Thyroid gland (tissue), 4 donors: ENCODE results near the gene RASGRF1.

Source experiments
- CTCF ChIP-seq, 6 experiments: fragments of 200-600 bp in 3 of 6; fragments of 450-650 bp in 3 of 6; sonication (generic) in 3 of 6; IDR thresholded peaks; one replicate each; pipeline ENCODE4 v1.5.1; 2016 to 2019; ENCODE audit warnings: antibody characterized with exemption in 6 of 6, mild to moderate bottlenecking in 2 of 6, inconsistent platforms in 1 of 6, moderate library complexity in 1 of 6
- POLR2A ChIP-seq, 2 donors: fragments of 450-650 bp; IDR thresholded peaks; one replicate each; pipeline ENCODE4 v1.6.1; 2017; ENCODE audit warnings: antibody characterized with exemption in 2 of 2, mild to moderate bottlenecking in 2 of 2, moderate library complexity in 1 of 2

DNA sequence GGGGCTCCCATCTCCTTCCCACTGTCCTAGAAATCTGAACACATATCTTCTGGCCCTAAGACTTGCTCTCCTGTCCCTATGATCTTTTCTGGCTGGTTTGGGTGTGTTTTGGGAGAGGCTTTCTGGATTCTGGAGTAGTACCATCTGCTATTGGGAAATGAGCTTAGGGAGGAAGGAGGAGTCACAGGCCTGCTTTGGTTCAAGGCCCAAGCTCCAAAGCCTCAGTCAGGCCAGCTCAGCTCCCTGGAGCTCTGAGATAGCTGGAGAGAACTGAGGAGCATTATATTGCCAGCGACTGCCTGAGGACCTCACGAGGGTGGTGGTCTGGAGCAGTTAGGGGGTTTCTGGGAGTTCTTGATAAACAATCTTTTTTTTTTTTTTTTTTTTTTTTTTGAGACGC, 18.7 kb downstream of the RASGRF1 start:
- TF ChIP-seq POLR2A (IDR thresholded peaks at IDR 0.05): no peak
- no peak for TF ChIP-seq CTCF (IDR thresholded peaks at IDR 0.05)
